ENCODE results near the gene RPEL1. TPM values are rescaled to one million over a fixed set of nuclear protein-coding genes. Genes with fewer than 3 reads are reported as not detected.

Gene RPEL1
- total RNA-seq, 2 experiments from 2014 or later, result not detected

DNA sequence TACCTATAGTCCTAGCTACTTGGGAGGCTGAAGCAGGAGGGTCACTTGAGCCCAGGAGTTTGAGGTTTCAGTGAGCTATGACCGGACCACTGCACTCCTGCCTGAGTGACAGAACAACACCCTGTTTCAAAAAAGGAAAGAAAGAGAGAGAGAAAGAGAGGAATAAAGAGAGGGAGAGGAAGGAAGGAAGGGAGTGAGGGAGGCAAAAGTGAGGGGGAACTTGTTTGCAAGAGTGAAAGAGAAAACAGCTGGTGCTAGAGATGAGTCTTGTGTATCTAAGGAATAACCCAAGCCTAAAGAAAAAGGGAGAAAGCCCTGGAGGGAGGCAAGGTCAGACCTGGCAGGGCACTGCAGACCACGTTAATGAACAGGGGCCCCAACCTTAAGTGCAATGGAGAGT is 47.8 kb upstream of the RPEL1 start:
- H4K20me1 ChIP-seq (ENCODE audit: insufficient read depth, low read length), result no peaks in the 10 kb centered on the region
- no peaks in the 10 kb centered on the region for H3K36me3 ChIP-seq (ENCODE audit: insufficient read depth, low read length)
- peaks cover 8% of the 10 kb centered on the region for H3K4me1 ChIP-seq (ENCODE audit: insufficient read depth, low read length, poor library complexity, severe bottlenecking)
- intact Hi-C loops (cut with micrococcal nuclease; ENCODE audit: unreplicated experiment), result no loop called here
- ChIA-PET CTCF (ENCODE audit: unreplicated experiment) (interaction anchor here (0.6 kb wide), 1 partner anchor 694 kb away, joined by 3 read pairs; the partner anchor contains the start of gene SUFU), POLR2A (interaction anchor here (0.7 kb wide), 1 partner anchor 73 kb away, joined by 4 read pairs; no protein-coding TSS in a partner anchor)
- DNase-seq (ENCODE audit: low spot score), result no peak
- H3K4me3 ChIP-seq (ENCODE audit: low read depth, low read length, poor library complexity, severe bottlenecking), result no peak overlapping the region
- H3K79me2 ChIP-seq (ENCODE audit: insufficient read depth, low read depth, low read length), result no peaks in the 10 kb centered on the region
- no peaks in the 10 kb centered on the region for H3K9me3 ChIP-seq (ENCODE audit: low read length)
- BruUV-seq (replicated peaks), result no TSS peak
- H3K27ac ChIP-seq (ENCODE audit: low read depth, low read length, poor library complexity, severe bottlenecking), result no peak overlapping the region
- H3K4me2 ChIP-seq (ENCODE audit: low read length), result no peak overlapping the region
- no peak overlapping the region for H2AFZ ChIP-seq (ENCODE audit: low read length)
- no peaks in the 10 kb centered on the region for H3K9me2 ChIP-seq (ENCODE audit: insufficient read depth, low read length)
- no peak for TF ChIP-seq EZH2phosphoT487 (IDR thresholded peaks at IDR 0.05; ENCODE audit: borderline replicate concordance, low read depth, low read length)

DNA sequence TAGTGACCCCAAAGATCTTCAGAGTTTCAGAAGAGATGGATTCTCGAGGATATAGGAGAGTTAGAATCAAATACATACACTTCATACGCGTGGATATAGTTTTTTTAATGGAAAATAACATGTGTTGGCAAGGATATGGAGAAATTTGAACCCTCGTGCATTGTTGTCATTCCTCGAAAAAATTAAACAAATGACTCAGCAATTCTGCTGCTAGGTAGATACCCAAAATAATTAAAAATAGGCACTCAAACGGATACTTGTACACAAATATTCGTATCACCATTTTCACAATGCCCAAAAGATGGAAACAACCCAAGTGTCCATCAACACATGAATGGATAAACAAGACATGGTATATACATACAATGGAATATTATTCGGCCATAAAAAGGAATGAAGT is 47.0 kb upstream of the RPEL1 start:
- no peak overlapping the region for H3K27ac ChIP-seq (ENCODE audit: low read depth, low read length, poor library complexity, severe bottlenecking)
- no peak for DNase-seq (ENCODE audit: low spot score)
- POLR2A ChIA-PET, result no interaction called here
- peaks cover 4% of the 10 kb centered on the region for H3K4me1 ChIP-seq (ENCODE audit: insufficient read depth, low read length, poor library complexity, severe bottlenecking)
- no peaks in the 10 kb centered on the region for H3K9me2 ChIP-seq (ENCODE audit: insufficient read depth, low read length)
- no peak overlapping the region for H3K4me3 ChIP-seq (ENCODE audit: low read depth, low read length, poor library complexity, severe bottlenecking)
- H2AFZ ChIP-seq (ENCODE audit: low read length), result no peak overlapping the region
- BruUV-seq (replicated peaks), result no TSS peak
- H3K36me3 ChIP-seq (ENCODE audit: insufficient read depth, low read length), result no peaks in the 10 kb centered on the region
- no peaks in the 10 kb centered on the region for H4K20me1 ChIP-seq (ENCODE audit: insufficient read depth, low read length)
- no peak for TF ChIP-seq CTCF (conservative IDR thresholded peaks at IDR 0.05; ENCODE audit: low read length)
- no peak for TF ChIP-seq EZH2phosphoT487 (IDR thresholded peaks at IDR 0.05; ENCODE audit: borderline replicate concordance, low read depth, low read length)
- intact Hi-C loops (cut with micrococcal nuclease; ENCODE audit: unreplicated experiment), result no loop called here
- H3K9me3 ChIP-seq (ENCODE audit: low read length), result no peaks in the 10 kb centered on the region
- CTCF ChIA-PET (ENCODE audit: unreplicated experiment), result no interaction called here
- no peak overlapping the region for H3K4me2 ChIP-seq (ENCODE audit: low read length)
- H3K79me2 ChIP-seq (ENCODE audit: insufficient read depth, low read depth, low read length), result no peaks in the 10 kb centered on the region

- Histone ChIP-seq H3K36me3 (ENCODE audit: insufficient read depth, low read length) (no peaks in the 10 kb centered on the region), H2AFZ (ENCODE audit: low read length) (no peak overlapping the region), H4K20me1 (ENCODE audit: insufficient read depth, low read length) (no peaks in the 10 kb centered on the region), H3K9me3 (ENCODE audit: low read length) (no peaks in the 10 kb centered on the region), H3K27ac (ENCODE audit: low read depth, low read length, poor library complexity, severe bottlenecking) (no peak overlapping the region), H3K4me1 (ENCODE audit: insufficient read depth, low read length, poor library complexity, severe bottlenecking) (no peaks in the 10 kb centered on the region), H3K79me2 (ENCODE audit: insufficient read depth, low read depth, low read length) (no peaks in the 10 kb centered on the region), H3K9me2 (ENCODE audit: insufficient read depth, low read length) (no peaks in the 10 kb centered on the region), H3K4me2 (ENCODE audit: low read length) (no peak overlapping the region), H3K4me3 (ENCODE audit: low read depth, low read length, poor library complexity, severe bottlenecking) (no peak overlapping the region)
- intact Hi-C loops (cut with micrococcal nuclease; ENCODE audit: unreplicated experiment), result no loop called here
- no TSS peak for BruUV-seq (replicated peaks)
- ChIA-PET CTCF (ENCODE audit: unreplicated experiment) (no interaction called here), POLR2A (interaction anchor here (0.6 kb wide), 1 partner anchor 133 kb away, joined by 3 read pairs; no protein-coding TSS in a partner anchor)
- TF ChIP-seq CTCF (conservative IDR thresholded peaks at IDR 0.05; ENCODE audit: low read length), result no peak
- no peak for TF ChIP-seq EZH2phosphoT487 (IDR thresholded peaks at IDR 0.05; ENCODE audit: borderline replicate concordance, low read depth, low read length)
- DNase-seq (ENCODE audit: low spot score), result no peak
Measured at GRCh38 chr10:103199488-103199887, 46.2 kb upstream of the RPEL1 start.

Data from OCI-LY7 (cell line).